ENCODE measurements around the gene TIMM22. TPM values are rescaled to one million over a fixed set of nuclear protein-coding genes. Genes with fewer than 3 reads are reported as not detected.

The TIMM22 gene
- total RNA-seq, 1 experiment from 2014 or later = 14.0 TPM

- Histone ChIP-seq H3K27me3 (ENCODE audit: insufficient read depth, low read length) (no peaks in the 10 kb centered on the region), H4K20me1 (ENCODE audit: insufficient read depth) (no peaks in the 10 kb centered on the region), H3K9me2 (ENCODE audit: insufficient read depth) (no peaks in the 10 kb centered on the region), H3K79me2 (ENCODE audit: insufficient read depth, low read length) (no peaks in the 10 kb centered on the region), H3K9me3 (ENCODE audit: control insufficient read depth in 1 of 2, insufficient read depth in 1 of 2, low read depth in 1 of 2, low read length in 2 of 2) (no peaks in the 10 kb centered on the region), H3K36me3 (ENCODE audit: control insufficient read depth in 1 of 2, insufficient read depth in 2 of 2, low read length in 2 of 2) (peaks cover 4 to 18% of the 10 kb centered on the region in 2 experiments), H3K9ac (ENCODE audit: low read length) (no peak overlapping the region), H2AFZ (ENCODE audit: low read depth, low read length, poor library complexity, severe bottlenecking) (no peak overlapping the region), H3K4me3 (replicated peaks in 1 of 2; ENCODE audit: low read depth in 1 of 2, low read length in 2 of 2) (no peak overlapping the region), H3K4me2 (ENCODE audit: low read length) (no peak overlapping the region), H3K4me1 (ENCODE audit: control insufficient read depth in 1 of 2, insufficient read depth in 2 of 2, low read length in 2 of 2) (no peaks in the 10 kb centered on the region), H3K27ac (ENCODE audit: low read depth, low read length) (no peak overlapping the region)
- ChIA-PET POLR2A (no interaction called here), RAD21 (ENCODE audit: low non-redundant PET in 1 of 2, low total read pairs in 2 of 2, uncharacterized antibody in 2 of 2, unreplicated experiment in 2 of 2) (no interaction called here), CTCF (no interaction called here)
- ATAC-seq (no peak), DNase-seq (ENCODE audit: low read depth, low spot score) (no peak)
- intact Hi-C loops (cut with micrococcal nuclease) = no loop called here
- TF ChIP-seq EZH2phosphoT487 (IDR thresholded peaks at IDR 0.05; ENCODE audit: borderline replicate concordance) (no peak), YY1 (IDR thresholded peaks at IDR 0.05; ENCODE audit: extremely low read depth, insufficient replicate concordance, low read depth, low read length) (no peak), TCF7L2 (IDR thresholded peaks at IDR 0.05; ENCODE audit: borderline replicate concordance, extremely low read depth, insufficient read depth, insufficient read length) (no peak), EZH2 (IDR thresholded peaks at IDR 0.05) (no peak)
- TF ChIP-seq, protein P1, sequence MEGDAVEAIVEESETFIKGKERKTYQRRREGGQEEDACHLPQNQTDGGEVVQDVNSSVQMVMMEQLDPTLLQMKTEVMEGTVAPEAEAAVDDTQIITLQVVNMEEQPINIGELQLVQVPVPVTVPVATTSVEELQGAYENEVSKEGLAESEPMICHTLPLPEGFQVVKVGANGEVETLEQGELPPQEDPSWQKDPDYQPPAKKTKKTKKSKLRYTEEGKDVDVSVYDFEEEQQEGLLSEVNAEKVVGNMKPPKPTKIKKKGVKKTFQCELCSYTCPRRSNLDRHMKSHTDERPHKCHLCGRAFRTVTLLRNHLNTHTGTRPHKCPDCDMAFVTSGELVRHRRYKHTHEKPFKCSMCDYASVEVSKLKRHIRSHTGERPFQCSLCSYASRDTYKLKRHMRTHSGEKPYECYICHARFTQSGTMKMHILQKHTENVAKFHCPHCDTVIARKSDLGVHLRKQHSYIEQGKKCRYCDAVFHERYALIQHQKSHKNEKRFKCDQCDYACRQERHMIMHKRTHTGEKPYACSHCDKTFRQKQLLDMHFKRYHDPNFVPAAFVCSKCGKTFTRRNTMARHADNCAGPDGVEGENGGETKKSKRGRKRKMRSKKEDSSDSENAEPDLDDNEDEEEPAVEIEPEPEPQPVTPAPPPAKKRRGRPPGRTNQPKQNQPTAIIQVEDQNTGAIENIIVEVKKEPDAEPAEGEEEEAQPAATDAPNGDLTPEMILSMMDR (IDR thresholded peaks at IDR 0.05 in 2 of 3, conservative IDR thresholded peaks at IDR 0.05 in 1 of 3; ENCODE audit: borderline replicate concordance in 1 of 3, insufficient read depth in 1 of 3, low read depth in 2 of 3, low read length in 2 of 3) = no peak
- TF ChIP-seq, protein P2, sequence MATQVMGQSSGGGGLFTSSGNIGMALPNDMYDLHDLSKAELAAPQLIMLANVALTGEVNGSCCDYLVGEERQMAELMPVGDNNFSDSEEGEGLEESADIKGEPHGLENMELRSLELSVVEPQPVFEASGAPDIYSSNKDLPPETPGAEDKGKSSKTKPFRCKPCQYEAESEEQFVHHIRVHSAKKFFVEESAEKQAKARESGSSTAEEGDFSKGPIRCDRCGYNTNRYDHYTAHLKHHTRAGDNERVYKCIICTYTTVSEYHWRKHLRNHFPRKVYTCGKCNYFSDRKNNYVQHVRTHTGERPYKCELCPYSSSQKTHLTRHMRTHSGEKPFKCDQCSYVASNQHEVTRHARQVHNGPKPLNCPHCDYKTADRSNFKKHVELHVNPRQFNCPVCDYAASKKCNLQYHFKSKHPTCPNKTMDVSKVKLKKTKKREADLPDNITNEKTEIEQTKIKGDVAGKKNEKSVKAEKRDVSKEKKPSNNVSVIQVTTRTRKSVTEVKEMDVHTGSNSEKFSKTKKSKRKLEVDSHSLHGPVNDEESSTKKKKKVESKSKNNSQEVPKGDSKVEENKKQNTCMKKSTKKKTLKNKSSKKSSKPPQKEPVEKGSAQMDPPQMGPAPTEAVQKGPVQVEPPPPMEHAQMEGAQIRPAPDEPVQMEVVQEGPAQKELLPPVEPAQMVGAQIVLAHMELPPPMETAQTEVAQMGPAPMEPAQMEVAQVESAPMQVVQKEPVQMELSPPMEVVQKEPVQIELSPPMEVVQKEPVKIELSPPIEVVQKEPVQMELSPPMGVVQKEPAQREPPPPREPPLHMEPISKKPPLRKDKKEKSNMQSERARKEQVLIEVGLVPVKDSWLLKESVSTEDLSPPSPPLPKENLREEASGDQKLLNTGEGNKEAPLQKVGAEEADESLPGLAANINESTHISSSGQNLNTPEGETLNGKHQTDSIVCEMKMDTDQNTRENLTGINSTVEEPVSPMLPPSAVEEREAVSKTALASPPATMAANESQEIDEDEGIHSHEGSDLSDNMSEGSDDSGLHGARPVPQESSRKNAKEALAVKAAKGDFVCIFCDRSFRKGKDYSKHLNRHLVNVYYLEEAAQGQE (IDR thresholded peaks at IDR 0.05; ENCODE audit: low read depth) = no peak
- no TSS peak for BruUV-seq (replicated peaks)
These were observed 10.5 kb downstream of the TIMM22 start for GRCh38 chr17:1007310-1008007.

Measured in HCT116 (cell line).